ENCODE results near the gene DLL4.
A peak's percentile ranks its signal among the peaks of the same experiment; 100 is the strongest.

The DLL4 gene

DNA sequence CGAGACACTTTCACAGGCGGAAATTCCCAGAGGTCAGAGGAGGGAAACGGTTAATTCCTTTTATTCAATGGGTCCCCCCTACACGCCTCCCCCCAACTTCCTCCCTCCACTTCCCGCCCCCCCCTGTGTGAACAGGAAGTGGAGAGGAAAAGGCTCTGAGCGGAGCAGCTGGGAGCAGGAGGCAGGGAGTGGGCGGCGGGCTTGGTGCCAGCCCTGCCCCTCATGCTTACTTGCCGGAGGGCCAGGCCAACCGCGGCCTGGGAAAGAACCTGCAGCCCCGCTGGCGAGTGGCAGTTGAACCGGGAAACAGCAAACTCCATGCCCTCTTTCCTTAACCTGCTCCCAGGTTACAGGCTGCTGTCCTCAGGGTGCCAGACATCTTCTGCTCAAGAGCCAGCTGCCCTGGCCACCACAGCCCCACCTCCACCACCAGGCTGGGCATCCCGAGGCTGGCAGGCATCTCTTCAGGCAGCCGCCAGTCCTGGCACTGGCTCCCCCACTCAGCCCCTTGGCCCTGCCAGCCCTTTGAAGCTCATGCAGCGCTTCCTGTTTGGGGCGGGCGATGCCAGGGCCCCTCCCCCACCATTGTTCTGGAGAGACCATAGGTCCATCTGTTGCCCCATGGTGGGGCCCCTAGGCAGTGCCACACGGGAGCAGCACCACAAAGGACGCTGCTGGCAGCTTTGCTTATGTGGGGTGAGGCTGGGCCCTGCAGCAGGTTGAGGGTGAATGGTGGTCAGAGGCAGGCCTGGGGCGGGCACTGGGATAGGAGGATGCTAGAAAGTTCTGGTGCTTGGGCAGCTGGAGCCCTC, 21.9 kb upstream of the DLL4 start:
- peak; percentile 62 for DNase-seq

DNA sequence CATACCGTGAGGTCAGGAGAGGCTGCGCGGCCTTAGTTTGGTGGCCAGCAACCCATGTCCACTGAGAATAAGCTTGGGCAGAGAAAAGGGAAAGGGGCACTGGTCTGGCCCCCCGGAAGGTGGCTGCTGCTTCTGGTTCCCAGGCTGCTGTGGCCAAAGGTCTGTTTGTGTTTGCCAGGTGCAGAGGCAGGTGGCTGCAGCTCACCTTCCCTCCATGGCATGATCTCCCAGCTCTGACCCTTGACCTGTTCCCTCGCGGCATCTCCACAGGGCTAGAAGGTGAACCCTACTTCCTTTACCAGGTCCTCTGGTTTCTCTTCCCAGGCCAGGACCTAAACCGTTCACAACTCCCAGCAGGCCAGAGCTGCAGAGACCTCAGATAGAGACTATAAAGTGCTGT, 21.0 kb upstream of the DLL4 start:
- no peak for DNase-seq

DNA sequence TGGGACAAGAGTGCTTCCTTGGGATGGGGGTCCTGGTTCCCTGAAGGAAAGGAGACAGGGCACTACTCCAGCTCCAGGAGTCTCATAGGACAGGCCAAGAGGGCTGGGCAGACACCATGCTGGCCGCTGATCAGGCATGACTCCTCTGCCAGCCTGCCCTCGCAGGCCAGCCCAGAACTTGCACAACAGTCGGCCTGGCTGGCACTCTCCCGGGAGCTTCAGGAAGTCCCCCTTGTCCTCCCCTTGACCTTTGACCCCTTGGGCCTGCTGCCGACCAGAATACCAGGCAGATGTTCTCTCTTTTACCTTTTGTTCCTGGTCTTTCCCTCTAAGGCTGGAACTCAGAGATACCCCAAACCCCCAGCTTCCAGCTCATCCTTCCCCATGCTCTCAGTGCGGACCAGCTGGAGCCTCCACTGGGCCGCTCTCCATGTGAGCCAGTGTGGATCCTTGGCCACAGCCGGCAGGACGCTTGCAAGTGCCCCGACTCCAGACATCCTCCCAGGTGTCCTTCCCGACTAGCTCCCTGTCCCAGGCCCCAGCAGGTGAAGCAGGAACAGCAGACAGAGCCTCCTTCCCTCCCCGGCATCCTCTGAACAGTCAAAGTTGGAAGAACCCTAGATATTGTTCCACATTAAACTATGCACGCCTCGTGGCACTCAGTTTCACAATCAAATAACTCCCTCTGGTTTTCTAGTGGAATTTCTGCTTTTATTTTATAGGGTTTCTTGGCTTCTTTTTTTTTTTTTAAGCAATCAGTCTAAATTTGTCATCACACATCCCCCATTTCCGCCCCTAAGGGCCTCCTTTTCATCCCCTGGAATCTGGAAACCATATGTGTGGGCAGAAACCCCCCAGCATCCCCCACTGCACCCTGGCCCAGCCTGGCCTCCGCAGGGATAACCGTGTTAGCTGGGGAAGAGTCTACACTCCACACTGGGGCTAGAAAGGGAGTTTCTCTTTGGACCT, 19.2 kb upstream of the DLL4 start:
- no peak for DNase-seq

DNA sequence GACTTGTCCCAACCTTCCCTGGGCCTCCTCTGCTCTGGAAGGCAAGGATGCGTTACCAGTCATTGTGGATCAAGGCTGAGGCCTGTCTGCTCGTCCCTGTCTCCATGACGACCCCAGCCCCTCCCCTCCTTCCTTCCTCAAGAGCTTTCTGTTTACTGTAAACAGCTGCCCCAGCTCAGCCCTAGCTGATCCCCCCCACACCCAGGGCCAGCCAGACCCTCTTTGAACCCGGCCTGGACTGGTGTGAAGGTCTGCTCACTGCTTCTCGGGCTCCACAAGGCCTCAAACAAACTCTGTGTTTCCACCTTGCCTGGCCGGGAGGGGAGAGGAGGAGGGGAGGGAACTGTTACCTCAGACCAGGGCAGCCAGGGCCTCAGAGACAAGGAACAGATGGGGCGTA, 18.0 kb upstream of the DLL4 start:
- peak; percentile 19 for DNase-seq

DNA sequence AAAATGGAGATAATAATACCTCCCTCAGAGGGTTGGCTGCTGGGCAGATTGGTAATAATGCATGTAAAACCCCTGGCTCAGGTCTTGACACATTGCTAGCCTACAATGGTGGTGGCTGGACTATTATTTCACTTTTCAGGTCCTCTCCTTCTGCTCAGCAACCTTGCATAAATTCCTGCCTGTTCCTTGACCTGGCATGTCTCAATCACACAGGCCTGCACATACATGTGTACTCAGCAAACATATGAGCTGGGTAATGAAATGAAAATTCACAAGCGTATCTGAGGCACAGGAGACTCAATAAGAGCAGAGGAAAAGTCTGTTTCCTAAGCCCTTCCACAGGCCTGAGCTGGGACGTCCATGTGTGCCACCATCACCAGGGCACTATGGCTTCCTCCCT, 17.4 kb upstream of the DLL4 start:
- no peak for DNase-seq

DNA sequence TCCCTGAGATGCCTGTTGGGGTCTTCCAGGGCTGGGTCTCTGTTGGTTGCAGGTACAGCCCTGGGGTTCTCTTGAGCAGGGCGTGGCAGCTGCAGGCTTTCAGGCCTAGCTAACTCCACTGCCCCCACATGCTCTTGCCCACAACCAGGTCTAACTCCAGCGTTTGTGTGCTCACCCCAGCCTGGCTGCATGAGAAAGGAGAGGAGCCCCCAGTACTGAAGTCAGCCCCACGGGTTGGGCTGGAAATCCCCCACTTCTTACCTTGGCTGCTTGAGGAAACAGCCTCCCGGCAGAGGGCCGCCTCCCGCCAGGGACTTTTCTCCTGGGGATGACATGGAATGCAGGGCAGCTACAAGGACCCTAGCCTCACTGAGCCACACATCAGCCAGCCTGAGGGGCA, 16.7 kb upstream of the DLL4 start:
- DNase-seq = no peak

DNA sequence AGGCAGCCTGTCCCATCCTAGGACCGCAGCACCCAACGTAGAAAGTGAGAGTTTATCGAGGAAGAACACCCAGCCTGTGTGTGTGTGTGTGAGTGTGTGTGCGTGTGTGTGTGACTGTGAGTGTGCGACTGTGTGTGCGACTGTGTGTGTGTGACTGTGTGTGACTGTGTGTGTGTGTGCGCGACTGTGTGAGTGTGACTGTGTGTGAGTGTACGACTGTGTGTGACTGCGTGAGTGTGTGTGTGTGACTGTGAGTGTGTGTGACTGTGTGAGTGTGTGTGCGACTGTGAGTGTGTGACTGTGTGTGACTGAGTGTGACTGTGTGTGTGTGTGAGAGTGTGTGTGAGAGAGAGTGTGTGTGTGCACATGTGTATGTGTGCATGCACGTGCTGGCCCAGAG, 15.1 kb upstream of the DLL4 start:
- DNase-seq = no peak

DNA sequence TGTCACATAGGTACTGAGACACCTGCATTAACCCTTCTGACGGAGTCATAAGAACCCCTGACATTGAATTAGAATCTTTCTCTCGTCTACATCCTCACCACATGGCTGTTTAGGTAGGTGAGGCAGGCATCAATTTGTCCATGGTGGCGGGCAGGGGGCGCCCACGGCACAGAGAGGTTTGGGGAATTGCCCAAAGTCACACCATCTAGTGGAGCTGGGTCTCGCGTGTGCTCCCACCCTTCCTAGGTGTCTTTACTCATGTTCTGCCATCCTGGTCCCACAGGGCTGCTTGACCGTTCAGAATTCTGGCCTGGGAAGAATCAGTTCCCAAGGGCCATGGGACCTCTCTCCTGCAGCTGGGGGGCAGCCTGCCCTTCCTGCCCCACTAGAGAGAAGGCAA, 14.7 kb upstream of the DLL4 start:
- DNase-seq = no peak

DNA sequence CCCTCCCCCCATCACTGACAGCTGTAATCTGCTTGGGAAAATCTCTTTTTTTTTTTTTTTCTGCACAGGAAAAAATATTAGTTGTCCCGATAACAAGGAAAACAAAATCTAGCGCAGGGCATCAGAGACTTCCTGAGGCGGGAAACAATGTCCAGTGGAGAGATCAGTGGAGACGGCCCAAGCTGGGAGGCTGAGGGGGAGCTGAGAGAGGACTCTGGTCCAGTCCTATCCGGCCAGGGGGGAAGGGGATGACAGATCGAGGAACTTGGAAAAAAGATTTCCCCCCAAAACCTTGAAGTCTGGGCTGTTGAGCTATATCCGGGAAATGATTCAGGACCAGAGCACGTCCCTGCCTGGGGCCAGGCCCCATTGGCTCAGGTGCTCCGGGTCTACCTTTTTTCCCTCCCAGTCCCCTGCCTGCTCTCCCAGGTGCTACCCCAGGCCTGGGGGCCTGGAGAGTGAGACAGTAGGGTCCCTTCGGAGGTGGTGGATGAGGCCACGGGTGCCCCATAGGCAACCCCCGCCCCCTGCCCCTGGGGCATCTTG, 14.0 kb upstream of the DLL4 start:
- no peak for DNase-seq

DNA sequence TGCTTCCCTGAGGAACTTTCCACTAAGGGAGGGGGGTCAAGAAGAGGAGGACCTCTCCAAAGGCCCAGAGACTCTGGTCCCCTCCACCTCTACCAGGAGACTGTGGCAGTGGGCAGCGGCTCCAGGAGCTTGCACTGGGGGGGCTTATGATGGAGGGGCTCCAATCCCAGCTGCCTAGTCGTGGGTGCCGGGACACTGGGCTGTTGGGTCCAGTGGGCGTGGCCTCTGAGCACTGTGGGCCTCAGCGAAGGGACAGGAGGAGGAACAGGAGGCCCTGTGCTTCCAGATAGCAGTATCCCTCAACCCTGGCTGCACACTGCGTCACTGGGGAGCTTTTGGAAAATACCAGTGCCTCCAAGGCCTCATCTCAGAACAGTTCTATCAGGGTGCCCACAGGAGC, 13.5 kb upstream of the DLL4 start:
- DNase-seq = no peak

DNA sequence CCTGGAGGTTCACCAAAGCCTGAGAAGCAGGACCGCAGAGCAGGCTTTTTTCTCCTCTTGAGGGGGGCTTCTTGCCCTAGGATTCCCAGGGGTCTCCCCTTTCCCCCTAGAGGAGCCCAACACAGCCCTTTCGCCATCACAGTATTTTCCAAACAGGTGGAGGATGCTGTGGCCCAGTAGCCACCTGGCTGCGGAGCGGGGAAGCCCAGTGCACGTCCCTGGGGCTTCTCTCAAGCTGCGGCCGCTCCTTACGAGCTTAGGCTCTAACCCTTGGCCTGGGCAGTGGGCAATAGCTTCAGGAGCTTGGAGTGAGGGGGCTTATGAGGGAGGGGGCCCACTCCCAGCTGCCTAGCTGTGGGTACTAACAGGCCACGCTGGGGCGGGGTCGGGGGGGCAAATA, 11.6 kb upstream of the DLL4 start:
- no peak for DNase-seq

DNA sequence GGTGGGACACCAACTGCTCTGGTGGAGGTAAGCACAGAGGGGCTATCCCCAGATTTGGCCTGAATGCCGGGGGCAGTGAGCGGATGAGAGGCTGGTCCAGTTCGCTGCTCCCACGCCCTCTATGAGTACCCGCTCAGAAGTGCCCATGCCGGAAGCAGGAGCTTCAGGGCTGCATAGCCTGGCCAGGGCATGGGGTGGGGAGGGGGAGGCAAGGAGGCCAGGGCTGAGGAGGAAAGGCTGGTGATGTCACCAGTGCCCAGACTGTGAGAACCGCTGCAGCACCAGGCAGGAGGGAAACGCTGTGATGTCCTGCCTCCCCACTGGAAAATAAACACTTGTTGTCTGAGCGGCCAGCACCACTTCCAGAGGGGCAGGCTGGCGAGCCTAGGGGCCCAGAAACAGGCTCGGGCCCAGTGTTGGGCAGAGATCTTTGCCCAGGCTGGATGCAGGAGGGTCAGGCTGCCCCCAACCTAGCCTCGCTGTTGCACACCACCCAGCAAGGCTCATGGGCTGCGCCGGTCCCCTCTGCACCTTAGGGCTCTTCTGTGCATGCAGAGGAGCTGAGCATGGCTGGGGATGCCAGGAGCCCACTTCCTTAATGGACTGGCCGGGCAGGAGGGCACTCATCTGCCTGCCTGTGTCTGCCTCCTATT, 10.9 kb upstream of the DLL4 start:
- DNase-seq = peak; percentile 54

DNA sequence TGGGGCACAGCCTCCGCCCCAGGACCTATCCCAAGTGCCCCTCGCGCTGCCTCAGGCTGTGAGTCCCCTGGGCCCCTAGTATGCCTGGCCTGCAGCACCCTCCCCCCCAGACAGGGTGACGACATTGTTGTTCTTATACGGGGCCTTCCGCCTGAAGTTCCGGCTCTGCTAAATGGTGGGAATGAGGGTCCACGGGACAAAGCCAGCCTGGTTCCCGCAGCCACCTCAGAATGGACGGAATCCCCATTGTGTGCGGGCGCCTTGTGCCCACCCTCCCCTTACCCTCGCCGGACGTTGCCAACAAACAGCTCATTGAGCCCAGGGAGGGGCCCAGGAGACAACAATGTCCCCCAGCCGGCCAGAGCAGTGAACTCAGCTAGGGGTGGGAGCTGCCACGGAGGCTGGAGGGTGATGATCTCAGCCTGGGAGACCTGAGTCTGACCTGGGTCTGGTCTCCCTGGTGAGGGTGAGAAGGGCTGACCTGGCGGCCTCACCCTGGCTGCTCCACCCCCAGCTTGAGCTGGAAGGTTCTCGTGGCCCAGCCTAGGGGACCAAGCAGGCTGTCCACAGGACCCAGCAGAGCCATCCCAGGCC, 10.2 kb upstream of the DLL4 start:
- no peak for DNase-seq

DNA sequence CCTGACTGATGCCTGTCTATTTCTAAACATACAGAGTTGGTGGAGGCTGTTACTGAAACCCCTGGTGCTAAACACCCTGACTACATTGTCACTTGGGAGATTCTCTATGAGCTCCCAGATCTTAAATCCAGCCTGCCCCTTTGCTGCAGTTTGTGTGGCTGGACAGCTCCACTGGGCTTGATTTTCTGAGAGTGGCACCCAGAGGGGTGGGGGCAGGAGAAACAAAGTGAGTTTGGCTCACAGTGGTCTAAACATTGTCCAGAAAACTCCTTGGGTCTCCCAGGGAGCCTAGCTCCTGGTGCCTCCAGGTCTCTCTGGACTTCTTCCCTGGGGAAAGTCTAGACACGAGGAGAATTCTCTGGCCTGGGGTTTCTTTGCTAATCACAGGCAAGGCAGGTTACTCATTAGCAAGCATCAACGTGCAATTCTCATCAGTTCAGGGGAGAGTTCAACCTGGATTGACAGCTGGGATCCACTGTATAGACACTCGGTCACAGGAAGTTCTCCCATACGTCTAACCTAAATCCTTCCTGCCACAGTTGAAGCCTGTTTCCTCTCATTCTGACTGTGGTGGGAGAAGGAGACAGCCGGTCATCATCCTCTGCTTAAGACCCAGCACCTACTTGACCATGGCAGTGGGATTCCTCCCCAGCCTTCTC, 7.1 kb upstream of the DLL4 start:
- DNase-seq = no peak

DNA sequence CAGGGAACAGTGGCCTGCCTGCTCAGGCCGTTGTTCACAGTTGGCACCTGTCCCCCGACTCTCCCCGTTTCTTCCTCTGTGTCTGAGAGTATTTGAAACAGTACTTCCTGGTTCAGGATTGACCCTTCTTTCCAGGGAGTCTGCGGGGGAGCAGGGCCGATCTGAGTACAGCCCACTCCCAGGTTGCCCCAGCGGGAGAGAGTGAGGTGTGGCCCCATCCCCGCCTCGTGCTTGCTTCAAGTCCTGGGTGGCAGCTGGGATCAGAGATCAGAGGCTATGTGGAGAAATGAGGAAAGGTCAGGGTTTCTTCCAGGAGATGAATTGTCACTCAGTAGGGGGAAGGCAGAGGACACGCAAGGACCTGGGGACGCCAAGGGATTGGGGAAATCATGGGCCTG, 6.5 kb upstream of the DLL4 start:
- DNase-seq = no peak

DNA sequence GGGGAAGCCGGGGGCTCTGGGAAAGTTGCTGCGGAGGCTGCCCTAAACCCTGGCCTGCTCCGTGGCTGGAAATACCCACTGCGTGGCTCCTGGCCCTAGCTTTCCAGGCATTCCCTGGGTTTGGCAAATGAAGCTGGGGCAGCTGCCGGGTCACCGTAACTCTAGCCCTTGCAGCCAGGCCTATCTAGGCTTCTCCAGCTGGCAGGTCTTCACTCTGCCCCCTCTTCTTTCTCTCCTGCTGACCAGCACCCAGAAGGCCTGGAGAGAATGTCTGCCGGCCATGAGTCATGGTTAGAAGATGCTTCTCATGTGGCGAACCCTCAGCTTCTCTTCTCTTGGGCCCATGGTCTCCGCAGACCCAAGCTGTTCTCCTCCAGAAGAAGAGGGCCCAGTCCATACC, 5.6 kb upstream of the DLL4 start:
- DNase-seq = no peak

DNA sequence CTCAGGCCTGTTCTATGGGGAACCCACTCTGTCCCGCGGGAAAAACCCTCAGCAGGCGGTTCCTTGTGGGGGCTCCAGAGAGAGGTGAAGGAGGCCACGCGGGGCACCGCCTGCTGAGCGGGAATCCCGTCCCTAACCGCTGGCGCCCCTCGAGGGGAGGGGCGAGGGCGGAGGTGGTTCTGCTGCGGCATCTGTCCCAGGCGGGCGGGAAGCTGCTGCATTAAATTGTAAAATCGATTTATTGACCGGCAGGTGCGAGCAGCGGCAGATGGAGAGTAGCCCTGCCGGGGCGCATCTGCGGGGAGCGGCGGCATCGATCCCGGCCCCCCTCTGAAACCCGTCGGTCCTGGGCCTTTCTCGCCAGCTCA, 3.7 kb upstream of the DLL4 start:
- DNase-seq = no peak

DNA sequence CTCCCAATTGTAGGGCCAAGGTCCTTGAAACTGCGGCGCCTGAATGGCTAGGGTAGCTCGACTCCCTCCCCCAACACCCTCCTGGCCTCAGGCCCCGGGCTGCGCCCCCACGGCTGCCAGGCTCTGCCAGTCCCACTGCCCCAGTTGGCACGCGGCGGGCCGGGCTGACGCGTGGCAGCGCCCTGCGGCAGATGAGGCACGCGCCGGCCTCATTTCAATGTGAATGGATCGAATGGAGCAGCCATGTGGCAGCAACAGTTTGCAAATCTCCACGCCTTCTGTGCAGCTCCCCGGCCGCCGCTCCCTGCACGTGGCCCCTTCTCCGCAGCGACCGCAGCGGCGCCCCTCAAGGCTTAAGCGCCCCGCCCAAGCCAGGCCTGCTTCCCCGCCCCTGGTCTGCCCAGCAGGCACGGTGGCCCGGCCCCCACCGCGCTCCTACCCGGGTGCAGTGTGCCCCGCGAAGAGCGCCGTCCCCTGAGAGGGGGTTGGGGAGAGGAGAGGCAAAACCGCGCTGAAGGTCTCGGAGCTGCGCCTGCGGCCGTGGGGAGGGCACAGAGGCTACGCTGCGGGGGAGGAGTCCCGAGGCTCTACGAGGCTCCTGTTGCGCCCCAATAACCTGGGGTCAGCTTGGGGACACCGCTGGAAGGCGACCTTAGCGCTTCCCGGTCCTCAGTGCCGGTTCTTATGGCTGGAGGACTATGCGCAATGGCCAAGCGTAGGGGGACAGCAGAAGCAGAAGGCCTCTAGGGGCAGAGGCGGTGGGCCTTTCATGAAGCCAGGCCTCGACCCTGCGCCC, 3.1 kb upstream of the DLL4 start:
- DNase-seq = no peak

DNA sequence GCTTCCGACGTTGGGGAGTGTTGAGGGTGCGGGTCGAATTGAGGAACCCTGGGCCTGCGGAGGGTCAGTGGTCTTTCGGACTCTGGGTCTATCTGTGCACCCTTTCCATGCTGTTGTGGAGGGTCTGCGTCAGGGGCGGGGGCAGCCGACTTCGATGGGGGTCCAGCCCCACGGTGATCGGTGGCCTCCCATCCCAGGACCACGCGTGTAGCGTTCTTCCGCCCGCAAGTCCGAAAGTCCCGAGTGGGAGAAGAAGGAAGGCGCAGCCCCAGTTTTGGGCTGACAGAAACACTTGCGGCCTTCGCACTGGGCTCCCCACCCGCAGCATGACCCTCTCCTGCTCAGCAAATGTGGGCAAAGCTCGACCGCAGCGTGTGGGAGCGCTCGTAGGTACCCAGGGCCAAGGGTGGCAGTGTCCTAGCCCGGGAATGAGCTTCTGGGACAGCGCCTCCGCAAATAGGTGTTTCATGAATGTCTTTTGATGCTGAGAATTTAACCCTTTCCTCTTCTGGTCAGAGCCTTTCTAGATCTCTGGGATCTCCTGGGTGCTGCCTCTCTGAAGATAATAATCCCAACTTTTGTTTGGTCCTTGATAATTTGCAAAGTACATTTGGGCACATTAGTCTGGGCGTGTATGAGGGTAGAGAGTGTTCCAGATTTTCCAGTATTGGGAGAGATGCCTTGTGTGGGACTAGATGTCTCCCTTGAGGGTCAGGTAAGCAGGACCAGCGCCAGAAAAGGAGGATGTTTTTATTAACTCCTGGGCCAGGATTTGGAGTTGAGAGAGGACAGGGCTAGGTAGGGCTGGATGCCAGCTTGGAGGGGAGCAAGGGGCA, 2.3 kb upstream of the DLL4 start:
- no peak for DNase-seq

DNA sequence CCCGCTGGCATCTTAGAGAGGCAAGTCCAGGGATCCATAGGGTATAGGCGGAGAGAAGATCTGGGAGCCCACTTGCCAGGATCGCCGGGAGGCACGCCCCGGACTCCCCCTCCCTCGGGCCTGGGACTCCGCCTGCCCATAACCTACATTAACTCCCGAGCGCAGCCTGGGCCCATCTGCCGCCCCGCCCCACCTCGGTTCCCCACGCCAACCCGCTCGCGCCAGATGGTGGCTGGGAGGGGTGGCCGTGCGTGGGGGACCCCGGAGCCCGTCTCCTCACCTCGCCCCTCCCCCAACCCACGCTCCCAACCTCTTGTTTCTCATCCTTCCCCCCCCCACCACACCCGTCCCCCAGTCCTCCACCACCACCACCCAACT, 1.7 kb upstream of the DLL4 start:
- DNase-seq = no peak
